H1 (cell line): ENCODE measurements around the gene TRAF1. TPM values are rescaled to one million over a fixed set of nuclear protein-coding genes. Genes with fewer than 3 reads are reported as not detected.

Experiments used
- polyA plus RNA-seq, 7 experiments: library from polyadenylated mRNA; depleted of rRNA in 3 of 7; stranded (reverse) in 5 of 7; unstranded in 2 of 7; fragments of >200 nt in 5 of 7; fragments of 200-250 nt in 2 of 7; gene quantifications; 1 replicate in 5 of 7; 2 replicates in 1 of 7; 4 replicates in 1 of 7; pipeline versions ENCODE4 v1.2.1 to v1.2.3, GENCODE V29; 2011 to 2013; ENCODE audit warnings: missing spikeins in 2 of 7, mixed read lengths in 2 of 7
- total RNA-seq: library from RNA; stranded (reverse); fragmentation: NEBNext Ultra II Directional; extraction: Animal tissue kit (Norgen Biotek cat#: 25700); gene quantifications from 2 replicates; pipeline ENCODE4 v1.2.1, GENCODE V29; 2021
- TF ChIP-seq, protein P1 (sequence below): fragments of 300-600 bp; sonication (generic); IDR thresholded peaks from 2 replicates; pipeline ENCODE4 v1.7.1; 2012; ENCODE audit warnings: low read length, moderate library complexity, mild to moderate bottlenecking, inconsistent platforms; ENCODE audit not compliant: insufficient replicate concordance

The TRAF1 gene
- total and polyA plus RNA-seq, 2 of the 8 experiments (the other 6 are each of a cell fraction or from before 2014, with no cell fraction given), result 1.6 to 3.2 TPM

DNA sequence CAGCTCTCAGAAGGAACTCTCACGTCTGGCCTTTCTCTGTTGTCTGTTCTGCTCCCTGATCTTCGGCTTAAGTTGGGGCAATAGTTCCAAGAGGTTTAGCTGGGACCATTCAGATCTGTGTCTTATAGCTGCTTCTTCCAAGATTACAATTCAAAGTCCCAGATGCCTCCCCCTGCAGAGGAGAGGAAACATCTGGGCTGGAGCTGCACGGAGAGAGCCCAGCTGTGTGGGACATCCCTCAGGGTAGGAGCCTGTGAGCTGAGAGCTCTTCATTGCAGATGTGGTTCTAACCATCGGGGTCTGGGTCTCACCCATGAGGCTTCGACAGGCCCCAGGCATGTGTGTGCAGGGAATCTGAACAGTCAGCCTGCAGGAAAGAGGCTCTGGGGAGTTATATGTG lies 40.6 kb downstream of the TRAF1 start (continued):
- TF ChIP-seq, protein P1, sequence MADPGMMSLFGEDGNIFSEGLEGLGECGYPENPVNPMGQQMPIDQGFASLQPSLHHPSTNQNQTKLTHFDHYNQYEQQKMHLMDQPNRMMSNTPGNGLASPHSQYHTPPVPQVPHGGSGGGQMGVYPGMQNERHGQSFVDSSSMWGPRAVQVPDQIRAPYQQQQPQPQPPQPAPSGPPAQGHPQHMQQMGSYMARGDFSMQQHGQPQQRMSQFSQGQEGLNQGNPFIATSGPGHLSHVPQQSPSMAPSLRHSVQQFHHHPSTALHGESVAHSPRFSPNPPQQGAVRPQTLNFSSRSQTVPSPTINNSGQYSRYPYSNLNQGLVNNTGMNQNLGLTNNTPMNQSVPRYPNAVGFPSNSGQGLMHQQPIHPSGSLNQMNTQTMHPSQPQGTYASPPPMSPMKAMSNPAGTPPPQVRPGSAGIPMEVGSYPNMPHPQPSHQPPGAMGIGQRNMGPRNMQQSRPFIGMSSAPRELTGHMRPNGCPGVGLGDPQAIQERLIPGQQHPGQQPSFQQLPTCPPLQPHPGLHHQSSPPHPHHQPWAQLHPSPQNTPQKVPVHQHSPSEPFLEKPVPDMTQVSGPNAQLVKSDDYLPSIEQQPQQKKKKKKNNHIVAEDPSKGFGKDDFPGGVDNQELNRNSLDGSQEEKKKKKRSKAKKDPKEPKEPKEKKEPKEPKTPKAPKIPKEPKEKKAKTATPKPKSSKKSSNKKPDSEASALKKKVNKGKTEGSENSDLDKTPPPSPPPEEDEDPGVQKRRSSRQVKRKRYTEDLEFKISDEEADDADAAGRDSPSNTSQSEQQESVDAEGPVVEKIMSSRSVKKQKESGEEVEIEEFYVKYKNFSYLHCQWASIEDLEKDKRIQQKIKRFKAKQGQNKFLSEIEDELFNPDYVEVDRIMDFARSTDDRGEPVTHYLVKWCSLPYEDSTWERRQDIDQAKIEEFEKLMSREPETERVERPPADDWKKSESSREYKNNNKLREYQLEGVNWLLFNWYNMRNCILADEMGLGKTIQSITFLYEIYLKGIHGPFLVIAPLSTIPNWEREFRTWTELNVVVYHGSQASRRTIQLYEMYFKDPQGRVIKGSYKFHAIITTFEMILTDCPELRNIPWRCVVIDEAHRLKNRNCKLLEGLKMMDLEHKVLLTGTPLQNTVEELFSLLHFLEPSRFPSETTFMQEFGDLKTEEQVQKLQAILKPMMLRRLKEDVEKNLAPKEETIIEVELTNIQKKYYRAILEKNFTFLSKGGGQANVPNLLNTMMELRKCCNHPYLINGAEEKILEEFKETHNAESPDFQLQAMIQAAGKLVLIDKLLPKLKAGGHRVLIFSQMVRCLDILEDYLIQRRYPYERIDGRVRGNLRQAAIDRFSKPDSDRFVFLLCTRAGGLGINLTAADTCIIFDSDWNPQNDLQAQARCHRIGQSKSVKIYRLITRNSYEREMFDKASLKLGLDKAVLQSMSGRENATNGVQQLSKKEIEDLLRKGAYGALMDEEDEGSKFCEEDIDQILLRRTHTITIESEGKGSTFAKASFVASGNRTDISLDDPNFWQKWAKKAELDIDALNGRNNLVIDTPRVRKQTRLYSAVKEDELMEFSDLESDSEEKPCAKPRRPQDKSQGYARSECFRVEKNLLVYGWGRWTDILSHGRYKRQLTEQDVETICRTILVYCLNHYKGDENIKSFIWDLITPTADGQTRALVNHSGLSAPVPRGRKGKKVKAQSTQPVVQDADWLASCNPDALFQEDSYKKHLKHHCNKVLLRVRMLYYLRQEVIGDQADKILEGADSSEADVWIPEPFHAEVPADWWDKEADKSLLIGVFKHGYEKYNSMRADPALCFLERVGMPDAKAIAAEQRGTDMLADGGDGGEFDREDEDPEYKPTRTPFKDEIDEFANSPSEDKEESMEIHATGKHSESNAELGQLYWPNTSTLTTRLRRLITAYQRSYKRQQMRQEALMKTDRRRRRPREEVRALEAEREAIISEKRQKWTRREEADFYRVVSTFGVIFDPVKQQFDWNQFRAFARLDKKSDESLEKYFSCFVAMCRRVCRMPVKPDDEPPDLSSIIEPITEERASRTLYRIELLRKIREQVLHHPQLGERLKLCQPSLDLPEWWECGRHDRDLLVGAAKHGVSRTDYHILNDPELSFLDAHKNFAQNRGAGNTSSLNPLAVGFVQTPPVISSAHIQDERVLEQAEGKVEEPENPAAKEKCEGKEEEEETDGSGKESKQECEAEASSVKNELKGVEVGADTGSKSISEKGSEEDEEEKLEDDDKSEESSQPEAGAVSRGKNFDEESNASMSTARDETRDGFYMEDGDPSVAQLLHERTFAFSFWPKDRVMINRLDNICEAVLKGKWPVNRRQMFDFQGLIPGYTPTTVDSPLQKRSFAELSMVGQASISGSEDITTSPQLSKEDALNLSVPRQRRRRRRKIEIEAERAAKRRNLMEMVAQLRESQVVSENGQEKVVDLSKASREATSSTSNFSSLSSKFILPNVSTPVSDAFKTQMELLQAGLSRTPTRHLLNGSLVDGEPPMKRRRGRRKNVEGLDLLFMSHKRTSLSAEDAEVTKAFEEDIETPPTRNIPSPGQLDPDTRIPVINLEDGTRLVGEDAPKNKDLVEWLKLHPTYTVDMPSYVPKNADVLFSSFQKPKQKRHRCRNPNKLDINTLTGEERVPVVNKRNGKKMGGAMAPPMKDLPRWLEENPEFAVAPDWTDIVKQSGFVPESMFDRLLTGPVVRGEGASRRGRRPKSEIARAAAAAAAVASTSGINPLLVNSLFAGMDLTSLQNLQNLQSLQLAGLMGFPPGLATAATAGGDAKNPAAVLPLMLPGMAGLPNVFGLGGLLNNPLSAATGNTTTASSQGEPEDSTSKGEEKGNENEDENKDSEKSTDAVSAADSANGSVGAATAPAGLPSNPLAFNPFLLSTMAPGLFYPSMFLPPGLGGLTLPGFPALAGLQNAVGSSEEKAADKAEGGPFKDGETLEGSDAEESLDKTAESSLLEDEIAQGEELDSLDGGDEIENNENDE, result no peak
